GM21786 (cell line): ENCODE measurements around the gene C12orf57.
A peak's percentile ranks its signal among the peaks of the same experiment; 100 is the strongest.

ENCODE experiments used
- ATAC-seq: cut with Tn5 transposase; IDR thresholded peaks from one replicate; pipeline ENCODE4 v1.9.1; 2021; ENCODE audit not compliant: unreplicated experiment

Gene C12orf57

DNA sequence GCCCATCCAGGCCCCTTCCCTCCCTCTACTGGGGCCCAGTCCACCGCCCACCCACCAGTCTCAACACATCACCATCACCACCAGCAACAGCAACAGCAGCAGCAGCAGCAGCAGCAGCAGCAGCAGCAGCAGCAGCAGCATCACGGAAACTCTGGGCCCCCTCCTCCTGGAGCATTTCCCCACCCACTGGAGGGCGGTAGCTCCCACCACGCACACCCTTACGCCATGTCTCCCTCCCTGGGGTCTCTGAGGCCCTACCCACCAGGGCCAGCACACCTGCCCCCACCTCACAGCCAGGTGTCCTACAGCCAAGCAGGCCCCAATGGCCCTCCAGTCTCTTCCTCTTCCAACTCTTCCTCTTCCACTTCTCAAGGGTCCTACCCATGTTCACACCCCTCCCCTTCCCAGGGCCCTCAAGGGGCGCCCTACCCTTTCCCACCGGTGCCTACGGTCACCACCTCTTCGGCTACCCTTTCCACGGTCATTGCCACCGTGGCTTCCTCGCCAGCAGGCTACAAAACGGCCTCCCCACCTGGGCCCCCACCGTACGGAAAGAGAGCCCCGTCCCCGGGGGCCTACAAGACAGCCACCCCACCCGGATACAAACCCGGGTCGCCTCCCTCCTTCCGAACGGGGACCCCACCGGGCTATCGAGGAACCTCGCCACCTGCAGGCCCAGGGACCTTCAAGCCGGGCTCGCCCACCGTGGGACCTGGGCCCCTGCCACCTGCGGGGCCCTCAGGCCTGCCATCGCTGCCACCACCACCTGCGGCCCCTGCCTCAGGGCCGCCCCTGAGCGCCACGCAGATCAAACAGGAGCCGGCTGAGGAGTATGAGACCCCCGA is 7.0 kb upstream of the C12orf57 start:
- ATAC-seq, result no peak

GRCh38 chr12:6937481-6938352 is 6.1 kb upstream of the C12orf57 start:
- ATAC-seq, result peak; percentile 90

GRCh38 chr12:6938353-6939190 is 5.2 kb upstream of the C12orf57 start:
- ATAC-seq, result no peak

GRCh38 chr12:6939191-6939540 is 4.7 kb upstream of the C12orf57 start:
- no peak for ATAC-seq

- no peak for ATAC-seq
Measured at GRCh38 chr12:6941267-6941666, 2.6 kb upstream of the C12orf57 start.

GRCh38 chr12:6941782-6942181 is 2.0 kb upstream of the C12orf57 start:
- ATAC-seq, result no peak

GRCh38 chr12:6942331-6942665 is 1.5 kb upstream of the C12orf57 start:
- no peak for ATAC-seq

GRCh38 chr12:6943389-6943721 is 467 bp upstream of the C12orf57 start:
- ATAC-seq, result peak; percentile 25

GRCh38 chr12:6944381-6945186 is 762 bp downstream of the C12orf57 start:
- peak; percentile 36 for ATAC-seq

DNA sequence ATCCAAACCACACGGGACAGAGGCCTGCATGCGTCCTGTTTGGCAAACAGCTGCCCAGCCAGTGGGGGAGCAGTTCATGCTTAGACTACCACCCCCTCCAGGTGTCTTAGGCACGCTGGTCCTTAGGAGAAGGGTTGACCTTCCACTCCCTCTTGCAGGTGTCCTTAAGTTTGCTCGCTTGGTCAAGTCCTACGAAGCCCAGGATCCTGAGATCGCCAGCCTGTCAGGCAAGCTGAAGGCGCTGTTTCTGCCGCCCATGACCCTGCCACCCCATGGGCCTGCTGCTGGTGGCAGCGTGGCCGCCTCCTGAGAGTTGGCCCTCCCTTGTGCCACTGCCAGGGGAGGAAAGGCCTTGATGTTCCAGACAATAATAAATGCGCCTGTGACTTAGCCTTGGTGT is 1.8 kb downstream of the C12orf57 start:
- ATAC-seq, result no peak

- ATAC-seq, result peak; percentile 23
Measured at GRCh38 chr12:6946033-6946919, 2.5 kb downstream of the C12orf57 start.

- ATAC-seq, result no peak
Measured at GRCh38 chr12:6946920-6947374, 3.1 kb downstream of the C12orf57 start.

GRCh38 chr12:6947615-6948014 is 3.8 kb downstream of the C12orf57 start:
- ATAC-seq, result no peak

- no peak for ATAC-seq
Measured at GRCh38 chr12:6948873-6949594, 5.2 kb downstream of the C12orf57 start.

GRCh38 chr12:6950401-6950801 is 6.6 kb downstream of the C12orf57 start:
- ATAC-seq, result no peak

GRCh38 chr12:6950811-6951540 is 7.2 kb downstream of the C12orf57 start, which contains the start of gene PTPN6:
PTPN6 (plus strand) TSS chr12:6951356; CDS start chr12:6951513, 157 bp downstream.
- ATAC-seq, result peak; percentile 18

GRCh38 chr12:6951551-6952120 is 7.8 kb downstream of the C12orf57 start:
- ATAC-seq, result no peak
